ENCODE results near the gene PRDM16.

DNA sequence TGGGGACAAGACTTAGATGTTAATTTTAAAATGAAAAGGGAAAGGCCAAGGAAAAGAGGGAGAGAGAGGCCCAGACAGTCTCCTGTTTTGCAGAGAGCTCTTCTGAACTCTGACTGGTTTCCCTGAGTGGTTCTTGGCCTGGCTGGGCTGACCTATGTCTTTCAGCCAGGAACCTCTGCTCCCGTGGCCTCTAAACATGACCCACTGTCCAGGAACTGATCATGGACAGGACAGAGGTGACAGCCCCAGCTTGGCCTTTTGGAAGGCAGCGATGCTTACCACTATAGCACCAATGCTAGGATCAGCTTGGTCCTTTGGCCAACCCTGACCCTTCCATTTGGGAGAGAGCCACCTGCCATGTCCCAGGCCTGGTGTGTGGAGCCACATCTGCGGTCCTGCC, 55.2 kb downstream of the PRDM16 start:
- TF ChIP-seq SNAI2 (CRISPR knock-in tag; IDR thresholded peaks at IDR 0.05): no peak
- TF ChIP-seq, protein P1, sequence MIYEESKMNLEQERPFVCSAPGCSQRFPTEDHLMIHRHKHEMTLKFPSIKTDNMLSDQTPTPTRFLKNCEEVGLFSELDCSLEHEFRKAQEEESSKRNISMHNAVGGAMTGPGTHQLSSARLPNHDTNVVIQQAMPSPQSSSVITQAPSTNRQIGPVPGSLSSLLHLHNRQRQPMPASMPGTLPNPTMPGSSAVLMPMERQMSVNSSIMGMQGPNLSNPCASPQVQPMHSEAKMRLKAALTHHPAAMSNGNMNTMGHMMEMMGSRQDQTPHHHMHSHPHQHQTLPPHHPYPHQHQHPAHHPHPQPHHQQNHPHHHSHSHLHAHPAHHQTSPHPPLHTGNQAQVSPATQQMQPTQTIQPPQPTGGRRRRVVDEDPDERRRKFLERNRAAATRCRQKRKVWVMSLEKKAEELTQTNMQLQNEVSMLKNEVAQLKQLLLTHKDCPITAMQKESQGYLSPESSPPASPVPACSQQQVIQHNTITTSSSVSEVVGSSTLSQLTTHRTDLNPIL (CRISPR knock-in tag; IDR thresholded peaks at IDR 0.05; ENCODE audit: low read depth): no peak
- TF ChIP-seq RARB (CRISPR knock-in tag; IDR thresholded peaks at IDR 0.05): no peak
- TF ChIP-seq, protein P2, sequence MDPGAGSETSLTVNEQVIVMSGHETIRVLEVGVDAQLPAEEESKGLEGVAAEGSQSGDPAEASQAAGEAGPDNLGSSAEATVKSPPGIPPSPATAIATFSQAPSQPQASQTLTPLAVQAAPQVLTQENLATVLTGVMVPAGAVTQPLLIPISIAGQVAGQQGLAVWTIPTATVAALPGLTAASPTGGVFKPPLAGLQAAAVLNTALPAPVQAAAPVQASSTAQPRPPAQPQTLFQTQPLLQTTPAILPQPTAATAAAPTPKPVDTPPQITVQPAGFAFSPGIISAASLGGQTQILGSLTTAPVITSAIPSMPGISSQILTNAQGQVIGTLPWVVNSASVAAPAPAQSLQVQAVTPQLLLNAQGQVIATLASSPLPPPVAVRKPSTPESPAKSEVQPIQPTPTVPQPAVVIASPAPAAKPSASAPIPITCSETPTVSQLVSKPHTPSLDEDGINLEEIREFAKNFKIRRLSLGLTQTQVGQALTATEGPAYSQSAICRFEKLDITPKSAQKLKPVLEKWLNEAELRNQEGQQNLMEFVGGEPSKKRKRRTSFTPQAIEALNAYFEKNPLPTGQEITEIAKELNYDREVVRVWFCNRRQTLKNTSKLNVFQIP (CRISPR knock-in tag; IDR thresholded peaks at IDR 0.05; ENCODE audit: borderline replicate concordance, low read depth): no peak
- no peak for TF ChIP-seq ISL1 (CRISPR knock-in tag; IDR thresholded peaks at IDR 0.05)
- TF ChIP-seq ZFP30 (CRISPR knock-in tag; IDR thresholded peaks at IDR 0.05): no peak
- no peak for TF ChIP-seq CSDC2 (CRISPR knock-in tag; IDR thresholded peaks at IDR 0.05)
- no peak for TF ChIP-seq TOX (CRISPR knock-in tag; IDR thresholded peaks at IDR 0.05; ENCODE audit: borderline replicate concordance)
- no peak for TF ChIP-seq ZC3H10 (CRISPR knock-in tag; IDR thresholded peaks at IDR 0.05)
